DMS114 treated with DMSO at 0.1 percent for 48 hours (cell line): ENCODE measurements around the gene CD207.

Experiments used
- DNase-seq: peaks from one replicate; lab custom pipeline; 2025; ENCODE audit not compliant: unreplicated experiment; lab: John Stamatoyannopoulos, UW

CD207 gene

GRCh38 chr2:70795164-70795995 lies 40.2 kb downstream of the CD207 start:
- DNase-seq = no peak

GRCh38 chr2:70793450-70793849 lies 42.2 kb downstream of the CD207 start:
- DNase-seq = no peak

GRCh38 chr2:70790136-70790828 lies 45.3 kb downstream of the CD207 start, which contains the start of gene FIGLA:
FIGLA (minus strand) TSS chr2:70790643; CDS start chr2:70790638, 5 bp downstream.
- DNase-seq = no peak

GRCh38 chr2:70789304-70790135 lies 46.1 kb downstream of the CD207 start:
- peak; percentile 68 for DNase-seq

GRCh38 chr2:70785137-70785911 lies 50.3 kb downstream of the CD207 start:
- peak; percentile 56 for DNase-seq

- no peak for DNase-seq
Measured at GRCh38 chr2:70784320-70784719, 51.3 kb downstream of the CD207 start.
